GM12875 (cell line): Measurements from ENCODE around the gene LMNA.

Experiments used
- H3K4me3 ChIP-seq: one replicate; pipeline ENCODE4 v1.5.1; 2011; ENCODE audit warnings: low read depth, low read length, control low read depth
- TF ChIP-seq, protein P1 (sequence below): IDR thresholded peaks from 2 replicates; pipeline ENCODE4 v1.5.1; 2011; ENCODE audit warnings: low read depth, mild to moderate bottlenecking, control low read depth, inconsistent platforms, low read length, moderate library complexity, borderline replicate concordance; ENCODE audit not compliant: insufficient read depth

Gene LMNA

DNA sequence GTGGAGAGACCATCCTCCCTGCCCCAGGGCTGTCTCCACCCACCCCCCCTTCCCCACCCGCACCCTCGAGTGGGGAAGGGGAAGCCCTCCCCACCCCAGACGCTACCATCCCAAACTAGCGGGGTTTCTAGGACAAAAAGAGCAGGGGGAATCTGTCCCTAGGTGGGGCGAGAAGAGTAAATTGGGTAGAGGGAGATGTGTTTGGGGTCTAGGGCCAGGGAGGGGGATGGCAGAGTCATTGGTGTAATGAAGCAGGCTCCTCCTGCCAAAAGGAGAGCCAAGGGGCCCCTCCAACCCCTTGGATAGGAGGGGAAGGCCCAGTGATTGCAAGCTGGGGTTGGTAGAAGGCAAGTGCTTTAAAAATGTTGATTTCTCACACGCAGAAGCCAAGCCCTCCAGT, 42.3 kb upstream of the LMNA start:
- no peak overlapping the region for H3K4me3 ChIP-seq
- TF ChIP-seq, protein P1, sequence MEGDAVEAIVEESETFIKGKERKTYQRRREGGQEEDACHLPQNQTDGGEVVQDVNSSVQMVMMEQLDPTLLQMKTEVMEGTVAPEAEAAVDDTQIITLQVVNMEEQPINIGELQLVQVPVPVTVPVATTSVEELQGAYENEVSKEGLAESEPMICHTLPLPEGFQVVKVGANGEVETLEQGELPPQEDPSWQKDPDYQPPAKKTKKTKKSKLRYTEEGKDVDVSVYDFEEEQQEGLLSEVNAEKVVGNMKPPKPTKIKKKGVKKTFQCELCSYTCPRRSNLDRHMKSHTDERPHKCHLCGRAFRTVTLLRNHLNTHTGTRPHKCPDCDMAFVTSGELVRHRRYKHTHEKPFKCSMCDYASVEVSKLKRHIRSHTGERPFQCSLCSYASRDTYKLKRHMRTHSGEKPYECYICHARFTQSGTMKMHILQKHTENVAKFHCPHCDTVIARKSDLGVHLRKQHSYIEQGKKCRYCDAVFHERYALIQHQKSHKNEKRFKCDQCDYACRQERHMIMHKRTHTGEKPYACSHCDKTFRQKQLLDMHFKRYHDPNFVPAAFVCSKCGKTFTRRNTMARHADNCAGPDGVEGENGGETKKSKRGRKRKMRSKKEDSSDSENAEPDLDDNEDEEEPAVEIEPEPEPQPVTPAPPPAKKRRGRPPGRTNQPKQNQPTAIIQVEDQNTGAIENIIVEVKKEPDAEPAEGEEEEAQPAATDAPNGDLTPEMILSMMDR, result no peak

GRCh38 chr1:156073110-156073687, 41.3 kb upstream of the LMNA start:
- no peak overlapping the region for H3K4me3 ChIP-seq
- TF ChIP-seq, protein P1, result no peak

GRCh38 chr1:156073740-156074139, 40.8 kb upstream of the LMNA start:
- H3K4me3 ChIP-seq, result no peak overlapping the region
- TF ChIP-seq, protein P1, result no peak

DNA sequence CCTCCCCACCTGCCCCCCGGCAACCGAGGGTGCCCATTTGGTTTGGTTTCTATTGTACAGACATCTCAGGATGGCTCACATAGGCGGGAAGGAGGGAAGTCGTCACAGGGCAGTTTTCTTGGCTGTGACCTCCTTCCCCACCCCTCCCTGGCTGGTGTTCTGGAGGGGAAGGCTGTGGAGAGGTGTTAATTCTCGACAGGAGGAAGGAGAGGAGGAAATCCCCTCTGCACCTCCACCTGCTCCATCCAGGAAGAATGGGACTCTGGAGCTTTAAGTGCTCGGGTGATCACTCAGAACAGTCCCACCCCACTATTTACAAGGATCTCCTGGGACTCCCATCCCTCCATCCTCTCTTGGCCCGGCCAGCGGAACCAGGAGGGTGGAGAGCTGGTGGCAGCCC, 39.9 kb upstream of the LMNA start:
- TF ChIP-seq, protein P1, result no peak
- no peak overlapping the region for H3K4me3 ChIP-seq

DNA sequence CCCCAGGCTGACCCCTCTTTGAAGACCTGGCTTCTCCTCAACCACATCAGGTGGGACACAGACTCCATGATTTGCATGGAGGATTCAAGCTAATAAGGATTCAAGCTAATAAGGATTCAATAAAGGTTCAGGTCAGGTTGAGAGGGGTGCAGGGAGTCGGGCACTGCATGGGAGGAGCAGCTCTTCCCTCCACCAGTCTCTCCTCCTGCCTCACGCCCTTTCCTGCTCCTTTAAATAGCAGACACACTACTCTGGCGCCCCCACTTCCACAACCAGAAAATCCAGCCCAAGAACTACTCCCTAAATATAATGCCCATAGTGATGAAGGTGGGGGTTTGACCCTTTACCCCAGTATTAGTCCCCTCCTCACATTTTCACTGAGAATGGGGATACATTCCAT, 39.3 kb upstream of the LMNA start:
- no peak overlapping the region for H3K4me3 ChIP-seq
- TF ChIP-seq, protein P1, result no peak

- TF ChIP-seq, protein P1, result no peak
- peak overlapping the region; percentile 46 for H3K4me3 ChIP-seq
Measured at GRCh38 chr1:156075775-156076204, 38.7 kb upstream of the LMNA start.

DNA sequence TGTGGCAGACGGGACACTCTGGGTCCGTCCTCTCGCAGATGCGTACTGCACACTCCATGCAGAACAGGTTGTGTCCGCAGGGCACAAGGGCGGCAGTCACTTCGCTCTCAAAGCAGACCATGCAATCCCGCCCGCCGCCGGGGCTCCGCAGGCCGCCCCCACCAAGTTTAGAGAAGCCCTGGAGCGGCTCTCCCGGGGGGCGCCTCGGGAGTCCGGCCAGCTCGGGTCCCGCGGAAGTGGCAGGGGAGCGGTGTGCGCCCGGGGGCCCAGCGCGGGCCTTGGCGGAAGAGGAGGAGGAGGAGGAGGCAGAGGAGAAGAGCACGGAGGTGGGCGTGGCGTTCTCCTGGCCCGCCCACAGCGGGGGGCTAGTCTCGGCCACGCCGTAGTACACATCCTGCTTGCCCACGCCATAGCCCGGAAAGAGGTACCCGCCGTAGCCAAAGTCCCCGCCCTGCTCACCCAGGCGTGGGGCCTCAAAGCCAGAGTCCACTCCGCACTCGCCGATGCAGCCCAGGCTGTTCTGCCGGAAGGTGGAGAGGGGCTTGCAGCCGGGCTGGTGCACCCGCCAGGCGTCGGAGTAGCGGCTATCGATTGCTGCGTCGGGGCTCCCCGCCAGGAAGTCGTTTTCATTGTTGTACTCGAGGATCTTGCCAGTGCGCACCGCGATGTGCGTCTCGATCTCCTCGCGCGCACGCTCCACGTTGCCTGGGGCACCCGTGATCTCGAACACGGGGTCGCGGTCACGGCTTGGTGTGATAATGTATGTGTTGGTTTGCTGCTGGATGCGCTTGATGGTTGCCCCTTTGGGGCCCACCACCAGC, 37.7 kb upstream of the LMNA start:
- peak overlapping the region; percentile 46 for H3K4me3 ChIP-seq
- TF ChIP-seq, protein P1, result no peak
